ENCODE results near the gene SLC38A8. TPM values are rescaled to one million over a fixed set of nuclear protein-coding genes. Genes with fewer than 3 reads are reported as not detected.
A peak's percentile ranks its signal among the peaks of the same experiment; 100 is the strongest.

SLC38A8 gene
- total RNA-seq, 2 donors from 2014 or later: not detected

GRCh38 chr16:83969771-83970429 is 72.7 kb downstream of the SLC38A8 start:
- Histone ChIP-seq H3K27me3 (ENCODE audit: control insufficient read depth, insufficient read depth, low read length, poor library complexity, severe bottlenecking) (peaks cover 13% of the 10 kb centered on the region), H3K27ac (ENCODE audit: low read depth, low read length) (no peak overlapping the region), H3K4me1 (ENCODE audit: control insufficient read depth, insufficient read depth, low read length) (no peaks in the 10 kb centered on the region), H3K36me3 (ENCODE audit: control insufficient read depth, insufficient read depth, low read length) (no peaks in the 10 kb centered on the region), H3K9ac (ENCODE audit: extremely low read depth, low read length, poor library complexity, severe bottlenecking) (no peak overlapping the region), H3K4me3 (ENCODE audit: low read length) (no peak overlapping the region), H3K9me3 (ENCODE audit: control insufficient read depth, low read length) (no peaks in the 10 kb centered on the region)
- H3K27me3 Mint-ChIP-seq (ENCODE audit: insufficient read depth): peaks cover 20% of the 10 kb centered on the region
- H3K27ac Mint-ChIP-seq: no peak overlapping the region
- H3K4me1 Mint-ChIP-seq: no peaks in the 10 kb centered on the region
- WGBS, 2 experiments (ENCODE audit: insufficient coverage in 1 of 2, insufficient read length in 1 of 2): 70 to 82% methylated on average over 3 to 18 of the region's 18 CpGs
- no peaks in the 10 kb centered on the region for H3K9me3 Mint-ChIP-seq
- no peak for DNase-seq
- peak overlapping the region; percentile 59 for H3K4me3 Mint-ChIP-seq
- no peak for TF ChIP-seq CTCF (conservative IDR thresholded peaks at IDR 0.05)
- no peaks in the 10 kb centered on the region for H3K36me3 Mint-ChIP-seq (ENCODE audit: low read depth)

- peak; percentile 68 for DNase-seq
- Histone ChIP-seq H3K9me3 (ENCODE audit: control insufficient read depth, low read length) (no peaks in the 10 kb centered on the region), H3K27ac (ENCODE audit: low read depth, low read length) (no peak overlapping the region), H3K4me1 (ENCODE audit: control insufficient read depth, insufficient read depth, low read length) (no peaks in the 10 kb centered on the region), H3K36me3 (ENCODE audit: control insufficient read depth, insufficient read depth, low read length) (no peaks in the 10 kb centered on the region), H3K27me3 (ENCODE audit: control insufficient read depth, insufficient read depth, low read length, poor library complexity, severe bottlenecking) (peaks cover 13% of the 10 kb centered on the region), H3K9ac (ENCODE audit: extremely low read depth, low read length, poor library complexity, severe bottlenecking) (no peak overlapping the region), H3K4me3 (ENCODE audit: low read length) (no peak overlapping the region)
- Mint-ChIP-seq H3K4me1 (no peaks in the 10 kb centered on the region), H3K4me3 (peak overlapping the region; percentile 59), H3K27me3 (ENCODE audit: insufficient read depth) (peaks cover 15% of the 10 kb centered on the region), H3K27ac (no peak overlapping the region), H3K9me3 (no peaks in the 10 kb centered on the region), H3K36me3 (ENCODE audit: low read depth) (no peaks in the 10 kb centered on the region)
- WGBS, 2 experiments (ENCODE audit: insufficient coverage in 1 of 2, insufficient read length in 1 of 2): 7 to 26% methylated on average over 3 to 43 of the region's 45 CpGs
- TF ChIP-seq CTCF (conservative IDR thresholded peaks at IDR 0.05): no peak
Observed at GRCh38 chr16:83968891-83969649, 73.5 kb downstream of the SLC38A8 start.

GRCh38 chr16:83968306-83968851 is 74.2 kb downstream of the SLC38A8 start:
- Mint-ChIP-seq H3K4me3 (peak overlapping the region; percentile 60), H3K27ac (no peak overlapping the region), H3K9me3 (no peaks in the 10 kb centered on the region), H3K27me3 (ENCODE audit: insufficient read depth) (peaks cover 15% of the 10 kb centered on the region), H3K36me3 (ENCODE audit: low read depth) (no peaks in the 10 kb centered on the region), H3K4me1 (no peaks in the 10 kb centered on the region)
- TF ChIP-seq CTCF (conservative IDR thresholded peaks at IDR 0.05): no peak
- H3K36me3 ChIP-seq (ENCODE audit: control insufficient read depth, insufficient read depth, low read length): no peaks in the 10 kb centered on the region
- H3K27me3 ChIP-seq (ENCODE audit: control insufficient read depth, insufficient read depth, low read length, poor library complexity, severe bottlenecking): peaks cover 13% of the 10 kb centered on the region
- no peak for DNase-seq
- WGBS, 2 experiments (ENCODE audit: insufficient coverage in 1 of 2, insufficient read length in 1 of 2): 0% methylated on average over 86 of the region's 87 CpGs; no CpG with 5 or more reads in 1 of the 2 experiments
- H3K9ac ChIP-seq (ENCODE audit: extremely low read depth, low read length, poor library complexity, severe bottlenecking): no peak overlapping the region
- H3K4me3 ChIP-seq (ENCODE audit: low read length): no peak overlapping the region
- no peak overlapping the region for H3K27ac ChIP-seq (ENCODE audit: low read depth, low read length)
- no peaks in the 10 kb centered on the region for H3K9me3 ChIP-seq (ENCODE audit: control insufficient read depth, low read length)
- H3K4me1 ChIP-seq (ENCODE audit: control insufficient read depth, insufficient read depth, low read length): no peaks in the 10 kb centered on the region
